HCT116 (cell line): ENCODE results near the gene RAPGEF2. TPM values are rescaled to one million over a fixed set of nuclear protein-coding genes. Genes with fewer than 3 reads are reported as not detected.

Source experiments
- ATAC-seq: fragments of 200-7000 bp; cut with Tn5 transposase; 2 replicates; pipeline ENCODE4 v1.9.1; 2020; ENCODE audit warnings: mild to moderate bottlenecking, moderate library complexity
- Bru-seq: library from RNA; stranded (reverse); fragments of 400-500 nt; gene quantifications from one replicate; lab custom pipeline; 2021; lab: Mats Ljungman, UMichigan
- BruChase-seq, 2 experiments: library from RNA; stranded (reverse); fragments of 400-500 nt; gene quantifications; one replicate each; lab custom pipeline; 2021; lab: Mats Ljungman, UMichigan
- BruUV-seq: library from RNA; stranded (reverse); fragments of 400-500 nt; replicated peaks from 2 replicates; lab custom pipeline; 2021; lab: Mats Ljungman, UMichigan
- CTCF ChIA-PET: fragments of 300-600 bp; sonication (Branson Sonifier 250); formaldehyde crosslinking; loops from one replicate; lab custom pipeline; 2021; ENCODE audit warnings: antibody characterized with exemption; lab: Charles Lee
- POLR2A ChIA-PET: fragments of 300-600, 350-600 bp; sonication (Branson Sonifier 250); formaldehyde crosslinking; loops from one replicate; lab custom pipeline; 2021; ENCODE audit warnings: antibody characterized with exemption; lab: Charles Lee
- RAD21 ChIA-PET, 2 experiments: fragments of 300-600 bp; sonication (Branson Sonifier 250); formaldehyde crosslinking; loops; one replicate each; lab custom pipeline; 2023; ENCODE audit warnings: low total read pairs in 2 of 2; ENCODE audit not compliant: uncharacterized antibody in 2 of 2, unreplicated experiment in 2 of 2, low non-redundant PET in 1 of 2; lab: Charles Lee
- DNase-seq: peaks from one replicate; pipeline ENCODE4 v3.0.0-alpha.2; 2010; ENCODE audit warnings: low read depth, low spot score
- H2AFZ ChIP-seq: fragments of 200-600 bp; shearing (Covaris generic), sonication (generic); 2 replicates; pipeline ENCODE4 v1.6.1; 2017; ENCODE audit warnings: low read depth, mixed run types, mixed read lengths, antibody characterized with exemption, low read length; ENCODE audit not compliant: poor library complexity, severe bottlenecking
- H3K27ac ChIP-seq: 2 replicates; pipeline ENCODE4 v1.5.1; 2012; ENCODE audit warnings: low read depth, low read length
- H3K27me3 ChIP-seq: fragments of 200-600 bp; sonication (generic); 2 replicates; pipeline ENCODE4 v1.6.1; 2016; ENCODE audit warnings: mixed run types, low read length, mixed read lengths; ENCODE audit not compliant: insufficient read depth
- H3K36me3 ChIP-seq, 2 experiments: fragments of 200-500 bp in 1 of 2; fragments of 200-600 bp in 1 of 2; sonication (Bioruptor generic) in 1 of 2; sonication (generic) in 1 of 2; 2 replicates each; pipeline versions ENCODE4 v1.5.1 to v1.6.1; 2014 to 2016; ENCODE audit warnings: low read length in 2 of 2, inconsistent platforms in 1 of 2, mixed read lengths in 1 of 2, mixed run types in 1 of 2; ENCODE audit not compliant: insufficient read depth in 2 of 2, control insufficient read depth in 1 of 2
- H3K4me1 ChIP-seq, 2 experiments: fragments of 200-600 bp in 1 of 2; sonication (generic) in 1 of 2; 2 replicates each; pipeline versions ENCODE4 v1.5.1 to v1.6.1; 2012 to 2017; ENCODE audit warnings: low read length in 2 of 2, inconsistent platforms in 1 of 2, mild to moderate bottlenecking in 1 of 2, mixed read lengths in 1 of 2, mixed run types in 1 of 2, moderate library complexity in 1 of 2; ENCODE audit not compliant: insufficient read depth in 2 of 2, control insufficient read depth in 1 of 2
- H3K4me2 ChIP-seq: fragments of 200-600 bp; sonication (generic); 2 replicates; pipeline ENCODE4 v1.6.1; 2017; ENCODE audit warnings: mixed run types, low read length, mixed read lengths
- H3K4me3 ChIP-seq, 2 experiments: fragments of 200-600 bp in 1 of 2; sonication (generic) in 1 of 2; replicated peaks in 1 of 2; 2 replicates each; pipeline ENCODE4 v1.5.1; 2011 to 2016; ENCODE audit warnings: low read length in 2 of 2, control low read depth in 1 of 2, low read depth in 1 of 2, mild to moderate bottlenecking in 1 of 2, mixed read lengths in 1 of 2, mixed run types in 1 of 2
- H3K79me2 ChIP-seq: fragments of 200-600 bp; sonication (generic); 2 replicates; pipeline ENCODE4 v1.6.1; 2017; ENCODE audit warnings: mild to moderate bottlenecking, mixed run types, low read length, moderate library complexity, mixed read lengths; ENCODE audit not compliant: insufficient read depth
- H3K9ac ChIP-seq: fragments of 200-600 bp; sonication (generic); 2 replicates; pipeline ENCODE4 v1.6.1; 2016; ENCODE audit warnings: low read length, mixed read lengths
- H3K9me2 ChIP-seq: fragments of 200-600 bp; sonication (generic), shearing (Covaris generic); 2 replicates; pipeline ENCODE4 v1.6.1; 2017; ENCODE audit warnings: mixed run types, mild to moderate bottlenecking, moderate library complexity; ENCODE audit not compliant: insufficient read depth
- H3K9me3 ChIP-seq, 2 experiments: fragments of 200-500 bp in 1 of 2; fragments of 200-600 bp in 1 of 2; sonication (Bioruptor generic) in 1 of 2; sonication (generic) in 1 of 2; 2 replicates each; pipeline ENCODE4 v1.6.1; 2014 to 2017; ENCODE audit warnings: low read length in 2 of 2, mixed read lengths in 2 of 2, inconsistent platforms in 1 of 2, low read depth in 1 of 2, mild to moderate bottlenecking in 1 of 2, mixed run types in 1 of 2, moderate library complexity in 1 of 2; ENCODE audit not compliant: control insufficient read depth in 1 of 2, insufficient read depth in 1 of 2
- H4K20me1 ChIP-seq: fragments of 200-600 bp; sonication (generic), shearing (Covaris generic); 2 replicates; pipeline ENCODE4 v1.6.1; 2017; ENCODE audit warnings: mixed run types, mild to moderate bottlenecking, moderate library complexity; ENCODE audit not compliant: insufficient read depth
- ATF3 ChIP-seq: IDR thresholded peaks from 2 replicates; pipeline ENCODE4 v1.6.1; 2012
- CEBPB ChIP-seq: IDR thresholded peaks from 2 replicates; pipeline ENCODE4 v1.6.1; 2012; ENCODE audit warnings: low read depth
- CTCF ChIP-seq, 3 experiments: fragments of 200-600 bp in 1 of 3; sonication (generic) in 1 of 3; IDR thresholded peaks in 2 of 3; conservative IDR thresholded peaks in 1 of 3; 2 replicates each; pipeline ENCODE4 v1.5.1; 2012 to 2017; ENCODE audit warnings: low read depth in 2 of 3, low read length in 2 of 3, antibody characterized with exemption in 1 of 3, borderline replicate concordance in 1 of 3, control low read depth in 1 of 3, mild to moderate bottlenecking in 1 of 3, mixed read lengths in 1 of 3, mixed run types in 1 of 3, moderate library complexity in 1 of 3; ENCODE audit not compliant: insufficient read depth in 1 of 3
- EGR1 ChIP-seq: IDR thresholded peaks from 2 replicates; pipeline ENCODE4 v1.6.1; 2012; ENCODE audit warnings: low read depth
- EZH2 ChIP-seq: fragments of 200-600 bp; sonication (generic); IDR thresholded peaks from 2 replicates; pipeline ENCODE4 v1.6.1; 2017; ENCODE audit warnings: antibody characterized with exemption, mixed run types
- JUND ChIP-seq: IDR thresholded peaks from 2 replicates; pipeline ENCODE4 v1.6.1; 2012
- MAX ChIP-seq: IDR thresholded peaks from 2 replicates; pipeline ENCODE4 v1.6.1; 2012
- POLR2A ChIP-seq: IDR thresholded peaks from 2 replicates; pipeline ENCODE4 v1.7.0; 2011; ENCODE audit warnings: borderline replicate concordance; ENCODE audit not compliant: insufficient read depth, insufficient read length; ENCODE audit errors: extremely low read depth
- RAD21 ChIP-seq: IDR thresholded peaks from 2 replicates; pipeline ENCODE4 v1.6.1; 2012; ENCODE audit warnings: low read depth, mild to moderate bottlenecking
- REST ChIP-seq: IDR thresholded peaks from 2 replicates; pipeline ENCODE4 v1.6.1; 2012; ENCODE audit warnings: low read depth
- SIN3A ChIP-seq: IDR thresholded peaks from 2 replicates; pipeline ENCODE4 v1.6.1; 2012; ENCODE audit warnings: low read depth
- TCF7L2 ChIP-seq: IDR thresholded peaks from 2 replicates; pipeline ENCODE4 v1.7.0; 2011; ENCODE audit warnings: borderline replicate concordance, inconsistent platforms; ENCODE audit not compliant: insufficient read depth, insufficient read length; ENCODE audit errors: extremely low read depth
- YY1 ChIP-seq: IDR thresholded peaks from 2 replicates; pipeline ENCODE4 v1.6.1; 2011; ENCODE audit warnings: low read length, low read depth, moderate library complexity, mild to moderate bottlenecking; ENCODE audit not compliant: insufficient replicate concordance; ENCODE audit errors: extremely low read depth
- ZBTB33 ChIP-seq: IDR thresholded peaks from 2 replicates; pipeline ENCODE4 v1.6.1; 2011; ENCODE audit warnings: mild to moderate bottlenecking, low read length, moderate library complexity; ENCODE audit not compliant: insufficient replicate concordance; ENCODE audit errors: extremely low read depth
- ZFX ChIP-seq: fragments of 450-650 bp; IDR thresholded peaks from 2 replicates; pipeline ENCODE4 v1.6.1; 2017
- ZNF274 ChIP-seq: fragments of 200-500 bp; sonication (Bioruptor generic); IDR thresholded peaks from 2 replicates; pipeline ENCODE4 v1.6.1; 2014; ENCODE audit warnings: mild to moderate bottlenecking, low read depth, low read length, inconsistent platforms
- intact Hi-C: fragments of 100-400 bp; cut with micrococcal nuclease; formaldehyde crosslinking; loops from 2 replicates; pipeline ENCODE4 v1.10.0; 2022
- long read RNA-seq: library from polyadenylated mRNA; unstranded; transcript quantifications from one replicate; pipeline ENCODE4 v2.0.0, GENCODE V29; 2021; ENCODE audit not compliant: unreplicated experiment
- polyA plus RNA-seq: library from polyadenylated mRNA; unstranded; fragments of >200 nt; gene quantifications from 2 replicates; pipeline ENCODE4 v1.2.1, GENCODE V29; 2012; ENCODE audit warnings: missing spikeins
- total RNA-seq: library from RNA; stranded (reverse); gene quantifications from one replicate; pipeline ENCODE4 v1.2.1, GENCODE V29; 2021; ENCODE audit not compliant: unreplicated experiment

Gene RAPGEF2
- total RNA-seq (21.2 TPM), Bru-seq, nascent RNA (percentile 82 among the genes with signal in this experiment), BruChase-seq, experiment 1, labeled RNA remaining after a 6-hour chase (percentile 58 among the genes with signal in this experiment), BruChase-seq, experiment 2, labeled RNA remaining after a 2-hour chase (percentile 68 among the genes with signal in this experiment)
- polyA plus RNA-seq, result 14.7 and 15.8 TPM in 2 replicates
- long read RNA-seq, partial matches to known transcripts, result 16 of 20 reads
- long read RNA-seq, other reads (novel, unspliced or antisense), result 4 of 20 reads

- peak; percentile 89 for ATAC-seq
- Histone ChIP-seq H4K20me1 (no peaks in the 10 kb centered on the region), H3K36me3 (no peaks in the 10 kb centered on the region), H3K9ac (peak within 1 kb of the TSS; percentile 80), H2AFZ (peak within 1 kb of the TSS; percentile 75), H3K9me2 (no peaks in the 10 kb centered on the region), H3K27me3 (no peaks in the 10 kb centered on the region), H3K27ac (peak within 1 kb of the TSS; percentile 76), H3K79me2 (peaks cover 36% of the 10 kb centered on the region), H3K4me2 (peak within 1 kb of the TSS; percentile 90), H3K4me3 (peak within 1 kb of the TSS; percentile 72 to 82), H3K9me3 (no peaks in the 10 kb centered on the region), H3K4me1 (peaks cover 4 to 17% of the 10 kb centered on the region in 2 experiments; a peak in 3 of 4 replicates)
- BruUV-seq, result no TSS peak
- ChIA-PET RAD21 (no interaction called here), POLR2A (no interaction called here), CTCF (no interaction called here)
- intact Hi-C loops, result loop anchor here (5.0 kb wide), 2 partner anchors 74 to 96 kb away; no protein-coding TSS in a partner anchor
- peak; percentile 89 for DNase-seq
- peak; percentile 36 for TF ChIP-seq POLR2A
- peak; percentile 33 for TF ChIP-seq YY1
- no peak for TF ChIP-seq ZFX
- TF ChIP-seq ATF3, result no peak
- no peak; the same call in 1 of the 2 replicates for TF ChIP-seq SIN3A
- 0 out of 2 replicates have a peak, but pooled peaks have one; percentile 35 for TF ChIP-seq EGR1
- TF ChIP-seq JUND, result no peak
- 0 out of 2 replicates have a peak, but pooled peaks have one; percentile 29 for TF ChIP-seq MAX
- no peak for TF ChIP-seq CTCF (IDR thresholded peaks at IDR 0.05 in 2 of 3, conservative IDR thresholded peaks at IDR 0.05 in 1 of 3; ENCODE audit: borderline replicate concordance in 1 of 3, insufficient read depth in 1 of 3, low read depth in 2 of 3, low read length in 2 of 3)
- no peak for TF ChIP-seq CEBPB
- TF ChIP-seq TCF7L2, result no peak
- no peak for TF ChIP-seq REST
- no peak for TF ChIP-seq ZNF274
- TF ChIP-seq RAD21, result no peak
- peak; percentile 41 for TF ChIP-seq ZBTB33
- TF ChIP-seq EZH2, result no peak
Observed at GRCh38 chr4:159102622-159103383, at the start of gene RAPGEF2. Gene RAPGEF2 (plus strand): TSS chr4:159103079. CDS start chr4:159104163, 1,084 bp downstream.
